ENCODE results near the gene AMER2.

Gene AMER2, protein sequence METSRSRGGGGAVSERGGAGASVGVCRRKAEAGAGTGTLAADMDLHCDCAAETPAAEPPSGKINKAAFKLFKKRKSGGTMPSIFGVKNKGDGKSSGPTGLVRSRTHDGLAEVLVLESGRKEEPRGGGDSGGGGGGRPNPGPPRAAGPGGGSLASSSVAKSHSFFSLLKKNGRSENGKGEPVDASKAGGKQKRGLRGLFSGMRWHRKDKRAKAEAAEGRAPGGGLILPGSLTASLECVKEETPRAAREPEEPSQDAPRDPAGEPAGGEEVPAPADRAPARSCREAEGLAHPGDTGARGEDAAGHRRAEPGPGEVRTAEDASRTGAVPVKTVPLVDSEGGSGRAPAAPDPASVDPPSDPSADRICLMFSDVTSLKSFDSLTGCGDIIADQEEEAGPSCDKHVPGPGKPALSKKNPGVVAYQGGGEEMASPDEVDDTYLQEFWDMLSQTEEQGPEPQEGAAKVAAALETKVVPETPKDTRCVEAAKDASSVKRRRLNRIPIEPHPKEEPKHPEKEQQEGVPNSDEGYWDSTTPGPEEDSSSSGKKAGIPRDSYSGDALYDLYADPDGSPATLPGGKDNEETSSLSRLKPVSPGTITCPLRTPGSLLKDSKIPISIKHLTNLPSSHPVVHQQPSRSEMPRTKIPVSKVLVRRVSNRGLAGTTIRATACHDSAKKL

GRCh38 chr13:25171517-25172302, at the start of gene AMER2:
AMER2 (minus strand) TSS chr13:25172288; CDS start chr13:25171619, 669 bp downstream.
- peak; percentile 81 for DNase-seq

- DNase-seq, result no peak
These were observed 45.9 kb upstream of the AMER2 start for GRCh38 chr13:25218019-25218418.

DNA sequence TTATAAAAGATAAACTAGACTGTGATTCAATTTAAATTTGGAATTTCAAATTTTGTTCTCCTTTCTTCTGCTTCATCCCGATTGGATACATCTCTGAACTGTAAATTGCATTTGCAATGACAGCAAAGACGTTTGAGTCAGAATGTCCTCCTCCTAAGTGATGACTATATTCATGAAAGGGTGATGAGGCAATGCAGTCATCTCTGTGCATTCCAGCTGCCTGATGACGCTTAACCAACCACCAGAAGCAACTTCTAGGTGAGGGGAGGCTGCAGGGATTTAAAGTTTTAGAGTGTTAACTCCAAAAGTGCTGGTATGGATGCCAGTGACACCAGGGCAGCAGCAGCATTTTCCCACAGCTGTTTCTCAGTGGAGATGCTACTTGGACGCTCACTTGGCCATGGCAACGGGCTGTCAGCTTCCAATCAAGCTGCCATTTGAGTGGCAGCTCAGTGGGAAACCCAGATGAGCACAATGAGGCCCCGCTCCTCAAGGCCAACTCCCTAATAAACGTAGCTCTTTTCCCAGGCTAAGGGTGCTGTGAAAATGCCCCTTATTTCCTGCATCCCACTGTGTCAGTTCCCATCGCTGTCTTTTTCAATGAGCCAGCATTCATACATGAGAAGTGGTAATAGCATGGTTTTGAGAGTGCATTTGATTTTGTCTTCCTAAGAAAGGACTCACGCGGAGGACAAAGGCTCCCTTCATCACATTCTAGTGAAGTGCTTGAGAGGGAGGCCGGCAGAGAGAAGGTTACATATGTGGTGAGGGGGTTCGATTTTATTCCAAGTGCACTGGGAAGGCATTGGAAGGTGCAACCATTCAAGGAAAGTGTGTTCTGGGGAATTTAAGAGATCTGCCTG, 45.2 kb upstream of the AMER2 start:
- DNase-seq, result no peak

DNA sequence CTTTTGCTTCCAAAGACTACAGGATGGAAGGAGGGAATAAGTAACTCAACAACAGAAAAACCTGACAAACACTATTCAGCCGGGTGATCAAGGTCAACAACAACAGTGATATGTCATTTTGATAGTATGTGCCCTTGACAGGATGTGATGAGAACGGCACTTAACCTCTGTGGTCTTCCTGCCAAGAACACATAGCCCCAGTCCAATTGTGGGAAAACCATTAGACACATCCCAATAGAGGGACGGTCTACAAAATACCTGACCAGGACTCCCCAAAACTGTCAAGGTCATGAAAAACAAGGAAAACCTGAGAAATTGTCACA, 43.1 kb upstream of the AMER2 start:
- DNase-seq, result no peak

GRCh38 chr13:25214491-25215252, 42.6 kb upstream of the AMER2 start:
- no peak for DNase-seq

DNA sequence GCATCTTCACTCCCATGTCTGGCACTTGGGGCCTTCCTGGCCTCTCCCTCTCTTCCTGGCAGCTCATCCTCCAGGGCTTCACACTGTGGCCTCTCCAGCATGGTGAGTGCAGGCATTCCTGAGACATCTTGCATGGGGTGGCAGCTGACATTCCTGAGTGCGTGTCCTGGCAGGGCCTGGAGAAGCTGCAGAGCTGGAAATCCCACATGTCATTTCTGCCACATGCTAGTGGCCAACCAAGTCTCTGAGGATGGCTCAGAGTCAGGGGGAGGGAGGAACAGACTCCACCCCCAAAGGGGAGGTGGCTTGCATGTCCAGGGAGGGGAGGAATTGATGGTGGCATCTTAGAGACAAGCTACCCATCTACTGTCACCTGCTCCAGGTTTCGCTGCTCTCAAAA, 41.6 kb upstream of the AMER2 start:
- DNase-seq, result no peak

DNA sequence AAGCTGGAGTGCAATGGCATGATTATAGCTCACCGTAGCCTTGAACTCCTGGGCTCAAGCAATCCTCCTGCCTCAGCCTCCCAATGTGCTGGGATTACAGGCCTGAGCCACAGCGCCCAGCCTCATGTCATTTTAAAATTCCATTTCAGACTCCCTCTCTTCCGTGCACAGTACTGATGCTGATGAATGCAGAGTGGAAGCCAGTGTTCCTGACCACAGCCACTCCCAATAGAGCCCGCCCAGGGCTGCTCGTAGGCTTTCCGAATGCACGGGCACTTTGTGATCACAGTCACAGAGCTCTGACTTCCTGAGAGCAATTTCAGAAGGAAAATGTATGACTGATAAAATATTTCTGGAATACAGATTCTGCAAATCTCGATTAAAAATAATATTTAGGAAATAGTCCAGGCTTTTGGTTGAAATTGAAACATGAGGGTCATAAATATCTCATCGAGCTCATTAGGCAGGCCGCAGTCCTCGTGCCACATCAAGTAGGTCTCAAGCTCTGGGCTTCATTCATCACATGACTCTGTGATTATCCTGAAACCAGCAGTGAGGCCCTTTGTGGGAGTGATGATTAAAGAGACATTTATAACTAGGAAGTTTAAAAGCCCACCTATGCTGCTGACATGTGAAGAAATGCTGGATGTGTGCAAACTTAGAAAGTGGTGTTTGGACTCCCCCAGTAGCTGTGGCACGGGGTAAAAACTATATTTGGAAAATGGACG, 38.9 kb upstream of the AMER2 start:
- DNase-seq, result no peak

DNA sequence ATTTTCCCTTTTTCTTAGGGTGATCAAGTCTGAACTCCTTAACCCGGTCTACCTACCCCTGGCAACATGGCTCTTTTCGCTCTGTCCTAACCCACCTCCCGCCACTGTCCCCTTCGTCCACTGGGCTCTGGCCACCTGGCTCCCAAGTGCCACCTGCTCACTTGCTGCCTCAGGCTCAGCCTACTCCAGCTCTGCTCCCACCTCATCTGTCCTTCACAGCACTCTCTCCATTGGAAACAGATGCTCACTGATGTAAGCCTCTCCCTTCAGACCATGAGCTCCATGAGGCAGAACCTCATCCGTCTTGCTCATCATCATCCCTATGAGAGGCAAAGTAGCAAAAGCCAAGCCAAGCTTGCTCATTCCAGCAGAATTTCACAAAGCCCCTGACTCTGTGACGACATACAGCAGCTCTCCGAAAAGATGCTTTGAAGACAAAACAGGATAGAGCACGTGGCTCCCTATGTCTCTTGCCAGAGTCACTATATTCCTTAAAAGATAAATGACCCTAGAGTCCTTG, 35.3 kb upstream of the AMER2 start:
- no peak for DNase-seq

GRCh38 chr13:25204863-25205262, 32.8 kb upstream of the AMER2 start:
- no peak for DNase-seq

- no peak for DNase-seq
These were observed 31.1 kb upstream of the AMER2 start for GRCh38 chr13:25203127-25203740.

GRCh38 chr13:25200783-25201182, 28.7 kb upstream of the AMER2 start:
- no peak for DNase-seq

DNA sequence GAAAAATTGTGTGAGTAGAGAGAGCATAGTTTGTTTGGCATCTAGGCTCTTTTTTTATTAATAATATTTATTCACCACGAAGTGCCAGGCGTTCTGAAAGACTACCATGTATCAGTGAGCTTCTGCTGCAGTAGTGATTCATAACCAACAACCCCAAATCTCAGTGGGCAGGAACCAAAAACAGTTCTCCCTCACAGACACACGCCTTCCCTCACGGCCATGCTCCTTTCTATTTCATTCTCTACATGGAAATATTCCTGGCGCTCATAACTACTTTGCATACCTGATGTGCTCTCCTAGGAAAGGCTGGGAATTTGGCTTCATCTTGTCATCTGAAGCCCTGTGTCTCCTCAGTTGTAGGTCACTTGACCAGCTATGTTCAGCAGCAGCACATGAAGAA, 26.6 kb upstream of the AMER2 start:
- DNase-seq, result no peak

DNA sequence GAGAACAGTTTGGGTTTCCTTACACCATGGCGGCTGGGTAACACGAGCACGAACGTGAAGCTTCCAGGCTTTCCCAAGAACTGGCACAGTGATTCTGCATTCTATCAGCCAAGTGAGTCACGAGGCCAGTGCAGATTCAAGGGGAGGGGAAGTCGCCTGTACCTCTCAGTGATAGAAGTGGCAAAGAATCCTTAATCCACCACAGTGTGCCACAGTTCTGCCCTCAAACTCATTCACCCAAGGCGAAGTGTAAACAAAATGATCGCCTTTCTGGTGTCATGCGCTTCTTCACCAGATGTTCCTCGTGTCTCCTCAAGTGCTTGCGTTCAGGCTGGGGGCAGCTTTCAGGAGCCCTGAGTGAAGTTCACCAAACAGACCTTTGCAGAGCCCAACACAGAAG, 24.9 kb upstream of the AMER2 start:
- peak; percentile 68 for DNase-seq

- DNase-seq, result no peak
These were observed 20.8 kb upstream of the AMER2 start for GRCh38 chr13:25192936-25193335.

DNA sequence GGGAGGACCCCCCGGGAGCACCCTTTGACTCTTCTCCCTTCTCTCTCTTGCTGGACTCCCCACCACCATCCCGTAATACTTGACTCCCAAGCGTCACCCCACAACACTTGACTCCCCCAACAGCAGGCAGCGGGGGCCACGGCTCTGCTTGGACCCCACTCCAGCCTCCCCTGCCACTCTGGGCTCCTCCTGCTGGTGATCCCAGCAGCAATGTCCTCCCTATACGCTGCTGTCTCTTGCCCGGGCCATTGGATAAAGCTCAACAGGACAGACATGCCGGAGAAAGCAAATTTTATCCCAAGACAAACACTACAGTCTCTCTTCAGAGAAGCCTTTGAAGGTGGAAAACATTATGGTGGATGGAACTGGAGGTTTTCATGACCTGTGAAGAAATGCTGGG, 20.4 kb upstream of the AMER2 start:
- DNase-seq, result no peak

- no peak for DNase-seq
These were observed 20.0 kb upstream of the AMER2 start for GRCh38 chr13:25192052-25192451.

DNA sequence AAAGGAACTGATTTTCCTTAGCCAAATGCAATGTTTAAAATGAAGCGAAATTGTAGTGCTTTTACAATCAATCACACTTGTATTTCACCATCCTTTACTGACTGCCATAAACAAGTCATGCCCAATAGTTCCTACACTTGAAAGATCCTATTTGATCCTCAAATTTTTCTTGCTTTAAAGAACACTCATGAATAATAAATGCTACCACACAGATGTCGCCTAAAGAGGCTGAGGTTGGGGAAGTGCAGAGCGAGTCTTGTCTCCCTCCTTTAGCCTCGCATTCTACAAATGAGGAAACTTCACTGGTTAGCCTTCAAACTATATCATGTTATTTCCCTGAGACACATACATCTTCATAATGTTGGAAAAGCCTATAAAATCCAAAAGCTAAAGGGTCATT, 18.7 kb upstream of the AMER2 start:
- no peak for DNase-seq

GRCh38 chr13:25190256-25190655, 18.2 kb upstream of the AMER2 start:
- peak; percentile 55 for DNase-seq

DNA sequence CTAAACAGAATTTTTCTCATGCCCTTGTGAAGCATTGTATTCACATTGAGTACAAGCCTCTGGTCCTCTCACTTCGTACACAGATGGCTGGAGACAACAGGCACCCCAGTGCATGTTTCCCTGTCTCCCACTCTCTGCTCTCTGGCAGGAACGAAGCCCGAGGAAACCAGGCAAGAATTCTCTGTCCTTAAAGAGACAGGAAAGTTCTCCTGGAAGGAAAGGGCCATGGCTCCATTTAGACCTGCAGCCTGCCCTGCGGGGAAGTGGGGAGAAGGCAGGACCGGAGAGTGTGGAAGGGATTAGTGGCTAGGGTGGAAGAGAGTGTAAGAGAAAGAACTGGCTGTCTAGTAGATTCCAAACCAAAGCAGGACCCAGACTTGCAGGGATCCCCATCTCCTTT, 15.5 kb upstream of the AMER2 start:
- no peak for DNase-seq

GRCh38 chr13:25186187-25186586, 14.1 kb upstream of the AMER2 start:
- no peak for DNase-seq

GRCh38 chr13:25181597-25181996, 9.5 kb upstream of the AMER2 start:
- DNase-seq, result no peak

All from DMS53 (cell line).